ENCODE measurements around the gene CCNK.

The CCNK gene

DNA sequence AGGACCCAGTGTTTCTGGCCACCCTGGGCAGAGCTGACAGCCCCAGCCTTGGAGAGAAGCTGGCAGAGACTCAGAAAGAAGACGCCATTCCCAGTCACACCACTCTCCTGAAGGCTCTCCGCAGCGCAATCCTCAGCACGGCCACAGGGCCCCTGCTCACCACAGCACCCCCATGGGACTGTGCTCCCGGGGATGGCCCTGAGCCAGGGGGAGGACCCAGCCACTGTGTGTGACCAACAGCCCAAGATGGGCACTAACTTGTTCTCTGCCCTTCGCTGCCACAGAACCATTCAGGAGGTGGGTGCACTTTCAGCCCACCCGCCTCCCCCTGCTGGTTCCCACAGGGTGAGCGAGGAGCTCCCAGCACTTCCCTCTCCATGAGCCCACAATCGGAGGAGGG lies 57.1 kb downstream of the CCNK start:
- TF ChIP-seq, protein P1, sequence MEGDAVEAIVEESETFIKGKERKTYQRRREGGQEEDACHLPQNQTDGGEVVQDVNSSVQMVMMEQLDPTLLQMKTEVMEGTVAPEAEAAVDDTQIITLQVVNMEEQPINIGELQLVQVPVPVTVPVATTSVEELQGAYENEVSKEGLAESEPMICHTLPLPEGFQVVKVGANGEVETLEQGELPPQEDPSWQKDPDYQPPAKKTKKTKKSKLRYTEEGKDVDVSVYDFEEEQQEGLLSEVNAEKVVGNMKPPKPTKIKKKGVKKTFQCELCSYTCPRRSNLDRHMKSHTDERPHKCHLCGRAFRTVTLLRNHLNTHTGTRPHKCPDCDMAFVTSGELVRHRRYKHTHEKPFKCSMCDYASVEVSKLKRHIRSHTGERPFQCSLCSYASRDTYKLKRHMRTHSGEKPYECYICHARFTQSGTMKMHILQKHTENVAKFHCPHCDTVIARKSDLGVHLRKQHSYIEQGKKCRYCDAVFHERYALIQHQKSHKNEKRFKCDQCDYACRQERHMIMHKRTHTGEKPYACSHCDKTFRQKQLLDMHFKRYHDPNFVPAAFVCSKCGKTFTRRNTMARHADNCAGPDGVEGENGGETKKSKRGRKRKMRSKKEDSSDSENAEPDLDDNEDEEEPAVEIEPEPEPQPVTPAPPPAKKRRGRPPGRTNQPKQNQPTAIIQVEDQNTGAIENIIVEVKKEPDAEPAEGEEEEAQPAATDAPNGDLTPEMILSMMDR (conservative IDR thresholded peaks at IDR 0.05) = no peak
- H3K27ac ChIP-seq = peak overlapping the region; percentile 7; the same call in 1 of the 2 replicates

DNA sequence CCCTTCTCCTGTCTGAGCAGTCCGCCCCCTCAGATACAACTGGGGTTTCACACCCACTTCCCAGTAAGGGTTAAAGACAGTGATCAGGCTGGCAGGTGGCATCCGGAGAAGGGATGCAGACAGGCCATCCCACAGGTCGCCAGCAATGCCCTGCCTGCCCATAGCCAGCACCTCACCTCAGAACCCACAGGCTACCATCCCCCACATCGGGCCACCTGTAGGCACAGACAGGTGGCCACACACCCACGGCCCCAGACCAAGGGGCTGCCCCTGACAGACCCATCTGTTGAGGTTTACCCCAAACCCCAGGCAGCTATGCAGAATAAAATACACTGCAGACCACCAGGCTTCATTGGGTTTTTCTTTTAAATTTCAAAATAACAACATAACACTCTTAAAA lies 57.5 kb downstream of the CCNK start:
- TF ChIP-seq, protein P1 (conservative IDR thresholded peaks at IDR 0.05) = no peak
- peak overlapping the region; percentile 7; the same call in 1 of the 2 replicates for H3K27ac ChIP-seq

DNA sequence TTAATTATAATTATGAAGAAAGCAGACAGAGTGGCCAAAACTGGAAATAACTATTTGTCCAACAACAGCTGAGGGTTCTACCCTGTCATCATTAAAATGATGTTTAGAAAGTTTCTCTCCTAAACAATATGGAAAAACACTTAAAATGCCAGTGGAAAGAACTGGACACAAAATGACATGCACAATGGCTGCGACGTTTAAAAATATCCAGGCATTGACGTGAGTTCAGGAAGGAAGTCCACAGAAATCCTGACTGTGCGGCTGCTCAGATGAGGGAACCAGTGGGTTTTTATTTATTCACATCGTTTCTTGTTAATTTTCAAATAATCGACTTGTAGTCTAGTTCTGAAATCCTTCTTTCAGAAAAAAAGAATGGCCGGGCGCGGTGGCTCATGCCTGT lies 58.3 kb downstream of the CCNK start:
- TF ChIP-seq, protein P1 (conservative IDR thresholded peaks at IDR 0.05) = no peak

DNA sequence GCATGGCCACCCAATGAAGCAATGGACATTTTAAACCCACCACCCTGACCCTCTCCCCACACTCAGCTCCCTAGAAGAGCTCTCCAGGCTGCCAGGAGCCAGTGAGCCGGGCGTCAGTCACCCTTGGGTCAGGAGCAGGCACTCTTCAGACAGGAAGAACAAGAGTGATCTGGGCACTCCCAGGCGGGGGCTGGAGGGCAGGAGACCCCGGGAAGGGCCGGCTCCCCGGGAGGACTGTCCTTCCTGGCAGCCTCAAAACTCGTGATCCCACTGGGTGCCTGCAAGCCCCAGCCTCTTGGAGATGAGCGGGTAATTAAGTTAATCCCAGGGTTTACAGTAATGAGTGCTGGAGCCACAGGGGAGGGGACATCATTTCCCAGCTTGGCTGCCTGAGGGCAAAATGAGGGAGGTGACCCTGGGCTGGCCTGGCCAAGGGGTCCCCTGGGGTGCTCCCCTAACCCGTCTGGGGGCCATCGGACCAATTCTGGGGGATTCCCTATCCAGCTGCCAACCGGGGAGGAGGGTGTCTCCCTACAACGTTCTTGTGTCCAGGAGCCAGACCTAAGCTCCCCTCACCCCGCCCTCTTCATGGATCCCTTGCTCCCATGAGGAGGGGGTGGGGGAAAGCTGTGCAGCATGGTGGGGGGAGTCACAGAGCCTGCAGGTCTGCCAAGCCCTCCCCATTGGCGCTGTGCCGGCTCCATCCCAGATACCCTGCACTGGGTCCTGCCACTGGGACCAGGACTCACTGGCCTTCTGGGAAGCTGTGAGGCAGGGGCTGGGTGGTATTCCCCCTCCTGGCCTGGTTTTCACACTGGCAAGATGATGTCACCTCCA lies 59.2 kb downstream of the CCNK start:
- TF ChIP-seq, protein P1 (conservative IDR thresholded peaks at IDR 0.05) = no peak
- no peak overlapping the region for H3K27ac ChIP-seq

More for the DNA sequence above, 58.3 kb downstream of the CCNK start:
- H3K27ac ChIP-seq = no peak overlapping the region

DNA sequence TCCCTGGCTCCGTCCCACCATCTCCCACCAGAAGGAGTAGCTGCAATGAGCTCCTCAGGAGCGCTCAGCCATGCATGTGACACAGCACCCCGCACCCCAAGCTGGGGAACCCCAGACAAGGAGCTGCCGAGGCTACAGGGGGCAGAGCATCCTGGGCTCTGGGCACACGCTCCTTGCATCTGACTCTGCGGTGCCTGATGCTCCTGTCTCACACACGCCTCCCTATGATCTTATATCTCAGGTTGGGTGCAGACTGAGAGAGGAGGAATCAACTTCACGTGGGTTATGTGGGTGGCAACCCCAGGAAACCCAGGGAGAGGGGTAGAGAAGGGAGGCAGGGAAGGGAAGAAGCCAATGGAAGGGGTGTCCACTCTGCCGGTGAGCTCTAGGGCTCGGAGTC lies 60.0 kb downstream of the CCNK start:
- TF ChIP-seq, protein P1 (conservative IDR thresholded peaks at IDR 0.05) = no peak
- peak overlapping the region; percentile 21 for H3K27ac ChIP-seq

DNA sequence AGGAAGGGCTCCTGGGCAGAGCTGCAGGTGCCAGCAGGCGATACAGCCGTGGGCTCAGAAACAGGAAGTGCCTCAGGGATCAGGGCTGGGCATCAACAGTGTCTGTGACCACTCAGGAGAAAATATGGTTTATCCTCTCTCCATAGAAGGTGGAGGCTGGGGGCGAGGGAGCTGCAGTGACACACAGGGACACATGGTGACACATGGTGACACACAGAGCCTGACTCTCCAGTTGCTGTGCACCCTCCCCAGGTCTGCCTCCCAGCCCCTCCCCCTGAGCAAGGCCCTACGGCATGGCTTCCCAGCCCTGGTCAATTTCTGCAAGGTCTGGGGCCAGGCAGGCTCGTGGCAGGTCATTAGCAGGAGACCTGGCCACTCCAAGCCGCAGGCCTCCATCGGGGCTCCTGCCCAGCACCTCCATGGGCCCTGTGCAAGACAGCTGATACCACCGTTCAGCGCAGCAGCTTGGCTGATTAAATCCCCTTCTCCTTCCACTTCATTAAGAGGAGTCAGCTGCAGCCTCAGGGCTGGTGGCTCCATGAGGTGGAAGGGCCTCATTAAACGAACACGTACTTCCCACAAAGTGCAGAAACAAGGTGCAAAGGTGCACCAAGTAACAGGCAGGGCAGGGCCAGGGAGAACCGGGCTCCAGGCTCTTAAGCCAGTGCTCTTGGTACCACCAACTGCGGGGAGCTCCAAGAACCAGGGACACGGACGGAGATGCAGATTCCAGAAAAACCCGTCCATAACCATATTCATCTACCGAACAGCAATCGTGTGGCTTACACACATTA lies 60.7 kb downstream of the CCNK start:
- peak overlapping the region; percentile 21 for H3K27ac ChIP-seq
- TF ChIP-seq, protein P1 (conservative IDR thresholded peaks at IDR 0.05) = no peak

DNA sequence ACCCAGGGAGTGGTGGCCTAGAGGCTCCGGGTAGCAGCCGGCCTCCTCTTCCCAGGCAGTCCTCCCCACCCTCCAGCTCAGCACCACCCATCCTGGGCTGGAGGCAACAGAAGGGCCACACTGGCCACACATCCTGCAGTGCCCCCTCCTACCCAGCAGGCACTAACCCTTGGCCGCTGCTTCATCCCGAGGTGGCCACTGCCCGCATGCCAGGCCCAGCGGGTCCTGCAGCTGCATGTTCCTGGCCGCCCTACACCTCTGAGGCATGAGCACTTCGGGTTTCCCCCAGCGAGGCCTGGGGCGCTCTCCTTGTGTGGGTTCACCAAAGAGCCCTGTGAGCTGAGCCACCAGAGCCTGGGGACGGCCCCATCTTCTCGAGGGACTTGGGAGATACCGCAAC lies 61.4 kb downstream of the CCNK start:
- peak overlapping the region; percentile 21; the same call in 1 of the 2 replicates for H3K27ac ChIP-seq
- TF ChIP-seq, protein P1 (conservative IDR thresholded peaks at IDR 0.05) = no peak
